Stimulated activated CD4-positive, alpha-beta T cell treated with anti-CD3 and anti-CD28 coated beads, Interleukin-15, amount 100 ng/mL, for 48 hours (primary cell): ENCODE measurements around the gene ZDHHC14.
A peak's percentile ranks its signal among the peaks of the same experiment; 100 is the strongest.
"Not testable (repeated sequence)": the region's sequence is repeated elsewhere in the genome, so short reads cannot be mapped to it uniquely, and the experiment has no call there.

ENCODE experiments used
- DNase-seq, 2 donors: peaks; one replicate each; pipeline ENCODE4 v3.0.0-alpha.2; 2020; ENCODE audit warnings: low read depth in 2 of 2

ZDHHC14 gene

DNA sequence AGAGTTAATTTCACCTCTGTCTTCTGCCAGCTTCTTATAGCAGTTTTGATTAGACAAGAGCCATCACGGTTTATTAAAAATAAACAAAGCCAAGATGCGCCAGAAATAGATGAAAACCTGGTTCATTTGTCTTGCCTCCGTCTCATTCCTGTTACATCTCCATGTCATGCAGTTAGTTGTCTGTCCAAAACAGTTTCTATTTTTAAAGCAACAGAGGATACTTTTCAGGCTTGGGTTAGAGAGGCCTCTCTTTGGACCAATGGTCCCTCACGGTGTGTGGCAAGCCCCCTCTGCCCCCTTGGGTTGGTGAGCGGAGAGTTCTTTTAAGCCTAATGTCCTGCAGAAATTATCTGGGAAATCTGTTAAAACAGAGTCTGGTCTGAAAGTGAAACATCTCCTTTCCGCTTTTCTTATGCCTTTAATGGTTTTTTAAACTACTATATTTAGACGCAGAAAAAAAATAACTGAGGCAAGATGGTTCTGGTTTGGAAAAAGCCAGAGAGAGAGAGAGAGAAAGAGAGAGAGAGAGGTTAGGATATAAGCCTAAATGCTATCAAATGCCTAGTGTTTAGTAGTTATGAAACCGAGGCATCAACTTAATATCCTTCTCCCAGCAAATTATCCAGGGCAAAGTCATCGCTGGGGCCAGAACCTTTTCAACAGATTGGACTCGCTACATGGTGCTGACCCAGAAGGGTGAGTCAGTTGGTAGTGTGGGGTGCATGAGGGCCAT lies 64.5 kb downstream of the ZDHHC14 start:
- DNase-seq: no peak

- no peak for DNase-seq
Observed at GRCh38 chr6:157447735-157448134, 66.7 kb downstream of the ZDHHC14 start.

- no peak for DNase-seq
Observed at GRCh38 chr6:157449610-157450009, 68.6 kb downstream of the ZDHHC14 start.

- no peak for DNase-seq
Observed at GRCh38 chr6:157450931-157451742, 70.1 kb downstream of the ZDHHC14 start.

GRCh38 chr6:157452096-157452495 lies 71.1 kb downstream of the ZDHHC14 start:
- DNase-seq: no peak

DNA sequence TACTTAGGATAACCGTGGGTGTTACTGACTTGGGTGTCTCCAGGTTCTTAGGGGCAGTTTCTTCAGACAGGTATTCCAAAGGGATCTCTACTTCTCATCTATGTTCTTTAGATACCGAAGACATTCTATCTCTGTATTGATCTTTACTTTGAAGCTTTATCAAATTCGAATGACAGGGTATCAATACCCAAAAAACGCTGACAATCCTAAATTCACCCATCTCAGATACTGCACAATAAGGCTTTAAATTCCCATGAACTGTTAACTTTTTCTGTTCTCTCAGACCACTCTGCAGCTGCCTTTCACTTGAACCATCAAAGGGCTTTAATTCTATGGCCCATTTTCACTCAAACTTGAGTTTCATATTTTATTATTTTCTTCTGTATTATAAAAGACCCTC lies 72.1 kb downstream of the ZDHHC14 start:
- no peak for DNase-seq

GRCh38 chr6:157453978-157454377 lies 73.0 kb downstream of the ZDHHC14 start:
- no peak for DNase-seq

- DNase-seq: no peak
Observed at GRCh38 chr6:157454762-157455714, 74.0 kb downstream of the ZDHHC14 start.

- DNase-seq: no peak
Observed at GRCh38 chr6:157455731-157456523, 74.9 kb downstream of the ZDHHC14 start.

- no peak for DNase-seq
Observed at GRCh38 chr6:157456524-157456829, 75.5 kb downstream of the ZDHHC14 start.

- DNase-seq: no peak
Observed at GRCh38 chr6:157457787-157458186, 76.8 kb downstream of the ZDHHC14 start.

DNA sequence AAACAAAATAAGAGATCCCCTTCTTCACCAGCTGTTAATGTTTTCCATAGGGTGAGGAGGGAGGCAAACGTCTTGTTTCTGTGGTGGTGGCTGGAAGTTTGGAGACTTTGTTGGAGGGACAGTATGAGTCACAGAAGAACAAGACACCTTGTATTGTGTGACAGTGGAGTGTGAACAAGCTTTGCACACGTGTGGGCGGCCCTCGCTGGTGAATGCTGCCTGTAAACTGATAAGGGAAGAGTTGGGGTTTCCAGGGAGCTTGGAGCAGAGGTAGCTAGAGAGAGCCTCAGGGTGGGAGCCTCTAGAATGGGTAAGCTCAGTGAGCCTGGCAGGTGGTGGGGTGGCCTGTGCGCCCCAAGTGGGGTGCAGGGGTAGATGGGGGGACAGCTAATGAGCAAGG lies 78.3 kb downstream of the ZDHHC14 start:
- peak; percentile 38 to 40 for DNase-seq

DNA sequence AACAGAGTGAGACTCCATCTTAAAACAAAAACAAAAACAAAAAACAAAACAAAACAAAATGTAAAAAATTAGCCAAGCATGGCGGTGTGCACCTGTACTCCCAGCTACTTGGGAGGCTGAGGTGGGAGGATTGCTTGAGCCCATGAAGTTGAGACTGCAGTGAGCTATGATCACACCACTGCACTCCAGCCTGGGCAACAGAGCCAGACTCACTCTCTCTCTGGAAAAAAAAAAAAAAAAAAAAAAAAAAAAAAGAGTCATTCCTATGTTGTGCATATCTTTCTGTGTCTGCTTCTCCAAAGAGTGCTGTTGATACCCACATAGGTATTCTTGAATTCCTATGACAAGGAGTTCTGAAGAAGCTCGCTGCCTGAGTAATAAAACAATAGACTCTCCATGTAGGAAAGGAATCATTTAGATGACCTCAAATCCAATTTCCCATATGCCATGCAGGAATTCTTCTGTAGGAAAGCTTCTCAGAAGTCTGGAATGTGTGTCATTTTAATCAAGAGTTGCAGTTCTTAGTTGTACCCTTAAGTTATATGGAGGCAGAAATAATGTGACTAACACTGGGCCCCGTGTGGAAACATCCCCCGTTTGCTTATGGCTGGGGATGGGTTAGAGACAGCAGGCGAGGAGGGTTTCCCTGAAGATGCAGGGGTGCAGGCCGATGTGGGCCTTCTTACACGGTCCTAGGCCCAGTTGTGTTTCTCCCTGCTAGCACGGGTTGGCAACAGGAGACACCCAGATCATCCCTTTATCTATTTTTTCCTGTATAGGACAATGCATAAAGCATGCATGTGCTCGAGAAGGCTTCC lies 79.4 kb downstream of the ZDHHC14 start:
- DNase-seq: no peak

DNA sequence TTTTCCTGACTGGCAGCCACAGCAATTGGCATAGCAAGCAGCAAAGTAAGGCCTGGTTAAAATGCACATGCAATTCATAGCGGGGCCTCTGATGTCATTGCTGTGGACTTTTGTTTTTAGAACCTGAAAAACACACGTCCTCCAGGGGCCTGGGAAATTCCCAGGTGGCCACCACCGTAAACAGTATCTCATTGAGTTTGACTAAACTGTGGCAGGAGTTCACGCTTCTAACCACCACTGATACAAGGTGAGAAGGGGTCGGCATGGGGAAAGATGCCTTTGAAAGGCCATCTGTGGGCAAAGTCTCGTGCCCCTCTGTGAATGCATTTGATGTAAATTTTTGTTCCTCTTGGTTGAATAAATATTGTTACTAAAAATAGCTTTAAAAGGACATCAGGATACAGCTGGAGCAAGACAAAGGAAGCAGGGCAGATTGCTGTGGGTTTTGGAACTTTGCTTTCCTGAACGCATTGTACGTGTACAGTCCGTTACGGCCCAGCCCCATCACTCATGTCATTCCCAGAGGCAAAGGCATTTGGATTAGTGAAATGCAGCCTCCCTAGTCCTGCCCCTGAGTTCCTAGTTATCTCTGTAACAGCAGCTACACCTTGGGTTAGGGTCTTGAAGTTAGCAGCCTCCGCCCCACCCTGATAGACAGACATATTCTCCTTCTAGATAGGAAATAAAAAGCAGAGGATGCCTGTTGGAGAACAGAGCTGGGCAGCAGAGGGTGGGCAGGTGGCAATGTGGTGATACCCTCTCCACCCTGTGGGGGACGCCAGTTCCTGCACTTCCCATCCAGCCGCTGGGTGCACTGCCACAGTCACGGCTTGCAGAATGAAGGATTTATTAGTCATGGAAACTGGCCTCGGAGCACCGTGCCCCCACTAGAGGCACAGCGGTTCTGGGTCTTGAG lies 80.3 kb downstream of the ZDHHC14 start:
- peak; percentile 67 to 69 for DNase-seq

GRCh38 chr6:157462956-157463742 lies 82.2 kb downstream of the ZDHHC14 start:
- DNase-seq: no peak

DNA sequence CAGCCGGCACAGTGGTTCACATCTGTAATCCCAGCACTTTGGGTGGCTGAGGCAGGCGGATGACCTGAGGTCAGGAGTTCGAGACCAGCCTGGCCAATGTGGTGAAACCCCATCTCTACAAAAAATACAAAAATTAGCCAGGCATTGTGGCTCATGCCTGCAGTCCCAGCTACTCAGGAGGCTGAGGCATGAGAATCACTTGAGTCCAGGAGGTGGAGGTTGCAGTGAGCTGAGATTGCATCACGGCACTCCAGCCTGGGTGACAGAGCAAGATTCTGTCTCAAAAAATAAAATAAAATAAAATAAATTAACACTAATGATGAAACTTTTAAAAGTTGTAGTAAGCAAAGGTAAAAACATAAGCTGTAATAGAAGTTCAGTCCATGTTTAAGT lies 82.7 kb downstream of the ZDHHC14 start:
- not testable (repeated sequence) for DNase-seq

DNA sequence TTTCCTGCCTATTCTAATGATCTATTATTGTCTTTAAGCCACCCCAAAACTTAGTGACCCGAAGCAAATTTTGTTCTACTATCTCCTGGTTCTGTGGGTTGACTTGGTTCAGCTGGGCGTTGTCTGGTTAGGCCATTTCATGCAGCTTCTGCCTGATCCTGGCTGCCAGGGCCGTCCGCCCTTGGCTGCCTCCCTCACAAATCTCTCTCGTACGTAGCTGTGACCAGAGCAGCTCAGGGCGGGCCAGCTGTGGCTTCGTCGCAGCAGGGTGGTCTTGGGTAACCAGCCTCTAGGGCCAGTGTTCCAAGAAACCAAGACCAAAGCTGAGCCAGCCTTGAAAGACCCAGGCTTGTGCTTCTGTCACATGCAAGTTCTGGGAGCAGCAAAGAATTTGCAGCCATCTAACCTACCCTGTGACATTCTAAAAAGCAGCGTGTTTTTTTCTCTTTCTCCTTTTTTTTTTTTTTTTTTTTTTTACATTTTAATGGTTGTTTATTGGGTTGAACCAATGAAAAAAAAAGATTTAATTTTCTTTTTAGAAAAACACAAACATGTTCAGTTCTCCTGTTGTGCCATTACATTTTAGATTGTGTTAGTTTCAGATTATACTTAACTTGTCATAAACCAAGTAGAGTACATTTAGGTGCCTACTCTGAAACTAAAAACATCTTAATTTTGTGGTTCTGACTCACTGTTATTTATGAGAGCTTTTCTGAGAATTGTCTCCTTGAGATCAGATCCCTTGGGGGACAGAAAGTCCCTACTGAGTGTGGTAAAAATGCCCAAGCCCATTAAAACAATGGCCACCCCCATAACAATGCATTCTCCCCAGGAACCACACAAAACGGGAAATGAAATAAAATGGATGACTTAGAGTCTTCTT lies 83.9 kb downstream of the ZDHHC14 start:
- no peak for DNase-seq

DNA sequence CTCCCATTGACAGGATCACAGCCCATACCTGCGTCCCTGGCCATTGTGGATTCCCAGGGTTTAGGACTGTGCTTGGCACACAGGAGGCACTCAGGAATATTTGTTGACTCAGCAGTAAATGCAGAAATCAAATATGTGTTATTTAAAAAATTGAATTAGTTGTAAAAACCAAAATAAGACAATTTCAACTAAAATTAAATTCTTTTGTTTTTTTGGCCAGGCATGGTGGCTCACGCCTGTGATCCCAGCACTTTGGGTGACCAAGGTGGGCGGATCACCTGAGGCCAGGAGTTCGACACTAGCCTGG lies 85.3 kb downstream of the ZDHHC14 start:
- DNase-seq: no peak
